H9 (cell line): ENCODE data around the gene ZBTB47. TPM values are rescaled to one million over a fixed set of nuclear protein-coding genes. Genes with fewer than 3 reads are reported as not detected.

Experiments used
- DNase-seq: peaks from one replicate; pipeline ENCODE4 v3.0.0-alpha.2; 2017
- H2AFZ ChIP-seq: one replicate; pipeline ENCODE4 v1.6.1; 2013; ENCODE audit warnings: mild to moderate bottlenecking, low read length, control low read depth, moderate library complexity
- H2AK5ac ChIP-seq: 2 replicates; pipeline ENCODE4 v1.6.1; 2013; ENCODE audit warnings: low read length, control low read depth, mixed read lengths; ENCODE audit not compliant: insufficient read length
- H2BK120ac ChIP-seq: one replicate; pipeline ENCODE4 v1.6.1; 2013; ENCODE audit warnings: low read depth, mild to moderate bottlenecking, low read length, control low read depth, inconsistent platforms; ENCODE audit not compliant: poor library complexity, severe bottlenecking
- H2BK12ac ChIP-seq: 2 replicates; pipeline ENCODE4 v1.6.1; 2013; ENCODE audit warnings: low read length, control low read depth, mixed read lengths, low read depth; ENCODE audit not compliant: insufficient read length
- H2BK15ac ChIP-seq: 2 replicates; pipeline ENCODE4 v1.6.1; 2013; ENCODE audit warnings: low read depth, low read length, control low read depth
- H2BK20ac ChIP-seq: one replicate; pipeline ENCODE4 v1.6.1; 2013; ENCODE audit warnings: low read depth, mild to moderate bottlenecking, low read length, control low read depth, inconsistent platforms; ENCODE audit not compliant: poor library complexity, severe bottlenecking
- H2BK5ac ChIP-seq: 2 replicates; pipeline ENCODE4 v1.6.1; 2013; ENCODE audit warnings: low read length, control low read depth, mixed read lengths; ENCODE audit not compliant: insufficient read length
- H3K14ac ChIP-seq: 2 replicates; pipeline ENCODE4 v1.6.1; 2013; ENCODE audit warnings: low read length, control low read depth; ENCODE audit not compliant: insufficient read depth
- H3K18ac ChIP-seq: 2 replicates; pipeline ENCODE4 v1.6.1; 2013; ENCODE audit warnings: low read depth, mild to moderate bottlenecking, mixed read lengths, low read length, control low read depth; ENCODE audit not compliant: insufficient read length
- H3K23ac ChIP-seq: 2 replicates; pipeline ENCODE4 v1.6.1; 2013; ENCODE audit warnings: low read length, control low read depth, mixed read lengths, low read depth; ENCODE audit not compliant: insufficient read length
- H3K23me2 ChIP-seq: 2 replicates; pipeline ENCODE4 v1.6.1; 2013; ENCODE audit warnings: low read depth, mild to moderate bottlenecking, mixed read lengths, low read length, control low read depth; ENCODE audit not compliant: insufficient read length, poor library complexity, severe bottlenecking
- H3K27ac ChIP-seq: 2 replicates; pipeline ENCODE4 v1.5.1; 2013; ENCODE audit warnings: low read length, control low read depth, mixed read lengths, low read depth; ENCODE audit not compliant: insufficient read length
- H3K27me3 ChIP-seq: 2 replicates; pipeline ENCODE4 v1.6.1; 2013; ENCODE audit warnings: low read length, control low read depth, inconsistent platforms; ENCODE audit not compliant: insufficient read depth
- H3K4ac ChIP-seq: 2 replicates; pipeline ENCODE4 v1.6.1; 2013; ENCODE audit warnings: low read depth, mild to moderate bottlenecking, control low read depth, inconsistent platforms, low read length, moderate library complexity
- H3K4me1 ChIP-seq: 2 replicates; pipeline ENCODE4 v1.6.1; 2013; ENCODE audit warnings: low read length, control low read depth, inconsistent platforms; ENCODE audit not compliant: insufficient read depth
- H3K4me2 ChIP-seq: 2 replicates; pipeline ENCODE4 v1.6.1; 2013; ENCODE audit warnings: low read length, control low read depth, mixed read lengths; ENCODE audit not compliant: insufficient read length, insufficient read depth
- H3K56ac ChIP-seq: 2 replicates; pipeline ENCODE4 v1.6.1; 2013; ENCODE audit warnings: low read depth, mild to moderate bottlenecking, mixed read lengths, low read length, control low read depth; ENCODE audit not compliant: insufficient read length
- H3K79me1 ChIP-seq: 2 replicates; pipeline ENCODE4 v1.6.1; 2013; ENCODE audit warnings: low read depth, mild to moderate bottlenecking, moderate library complexity, low read length, control low read depth, inconsistent platforms; ENCODE audit not compliant: insufficient read depth, poor library complexity, severe bottlenecking
- H3K79me2 ChIP-seq: 2 replicates; pipeline ENCODE4 v1.6.1; 2013; ENCODE audit warnings: low read length, control low read depth, inconsistent platforms; ENCODE audit not compliant: insufficient read depth
- H3K9ac ChIP-seq: 2 replicates; pipeline ENCODE4 v1.6.1; 2013; ENCODE audit warnings: low read length, control low read depth, mixed read lengths; ENCODE audit not compliant: insufficient read length; ENCODE audit errors: extremely low read depth
- H3K9me3 ChIP-seq: one replicate; pipeline ENCODE4 v1.6.1; 2013; ENCODE audit warnings: low read depth, low read length, inconsistent platforms; ENCODE audit not compliant: control insufficient read depth
- H3T11ph ChIP-seq: one replicate; pipeline ENCODE4 v1.6.1; 2013; ENCODE audit warnings: mild to moderate bottlenecking, low read length, control low read depth, inconsistent platforms
- H4K20me1 ChIP-seq: one replicate; pipeline ENCODE4 v1.6.1; 2013; ENCODE audit not compliant: control insufficient read depth, insufficient read length, insufficient read depth
- H4K5ac ChIP-seq: 2 replicates; pipeline ENCODE4 v1.6.1; 2013; ENCODE audit warnings: low read depth, mild to moderate bottlenecking, mixed read lengths, low read length, control low read depth; ENCODE audit not compliant: insufficient read length
- H4K8ac ChIP-seq: replicated peaks from 2 replicates; pipeline ENCODE4 v1.6.1; 2013; ENCODE audit warnings: low read length, control low read depth, mixed read lengths, low read depth; ENCODE audit not compliant: insufficient read length
- H4K91ac ChIP-seq: 2 replicates; pipeline ENCODE4 v1.6.1; 2013; ENCODE audit warnings: low read depth, mild to moderate bottlenecking, moderate library complexity, mixed read lengths, low read length, control low read depth; ENCODE audit not compliant: insufficient read length
- H3K27ac Mint-ChIP-seq, 3 experiments: 2 replicates in 2 of 3; 3 replicates in 1 of 3; pipeline ENCODE4 v1.8.0; 2020 to 2021; ENCODE audit warnings: mixed read lengths in 3 of 3, mild to moderate bottlenecking in 1 of 3, moderate library complexity in 1 of 3
- H3K27me3 Mint-ChIP-seq: 2 replicates; pipeline ENCODE4 v1.8.0; 2021; ENCODE audit warnings: low read depth, mild to moderate bottlenecking, moderate library complexity, mixed read lengths
- H3K36me3 Mint-ChIP-seq, 3 experiments: 2 replicates in 2 of 3; 3 replicates in 1 of 3; pipeline ENCODE4 v1.8.0; 2020 to 2021; ENCODE audit warnings: low read depth in 3 of 3, mixed read lengths in 3 of 3; ENCODE audit not compliant: insufficient read depth in 1 of 3
- H3K4me1 Mint-ChIP-seq, 2 experiments: 2 replicates each; pipeline ENCODE4 v1.8.0; 2020; ENCODE audit warnings: mixed read lengths in 2 of 2
- H3K4me3 Mint-ChIP-seq, 2 experiments: 2 replicates in 1 of 2; 3 replicates in 1 of 2; pipeline ENCODE4 v1.8.0; 2020 to 2021; ENCODE audit warnings: mild to moderate bottlenecking in 2 of 2, mixed read lengths in 2 of 2, moderate library complexity in 1 of 2
- H3K9me3 Mint-ChIP-seq, 2 experiments: 2 replicates in 1 of 2; 3 replicates in 1 of 2; pipeline ENCODE4 v1.8.0; 2020; ENCODE audit warnings: mild to moderate bottlenecking in 2 of 2, mixed read lengths in 2 of 2, moderate library complexity in 1 of 2
- CTCF ChIP-seq: fragments of 200-600 bp; sonication (generic); conservative IDR thresholded peaks from 3 replicates; pipeline ENCODE4 v1.8.0; 2021; ENCODE audit warnings: antibody characterized with exemption, mild to moderate bottlenecking
- WGBS: extraction: QIAGEN DNeasy Blood & Tissue Kit; methylation state at CpG from one replicate; pipeline ENCODE4 v1.1.7; 2013; ENCODE audit warnings: missing lambda C conversion rate, low lambda C conversion rate, mixed read lengths; ENCODE audit not compliant: insufficient read length; ENCODE audit errors: extremely low coverage; 5-methylcytosine and 5-hydroxymethylcytosine counted together
- total RNA-seq: library from RNA; stranded (reverse); gene quantifications from 2 replicates; pipeline ENCODE4 v1.2.1, GENCODE V29; 2021

The ZBTB47 gene
- total RNA-seq, 1 experiment from 2014 or later, result 3.6 TPM

- H3K4me3 Mint-ChIP-seq, result peak overlapping the region in 1 of 2 experiments; percentile 30; a peak in 1 of 5 replicates
- H3K27ac ChIP-seq, result no peak overlapping the region
- H3K14ac ChIP-seq, result no peak overlapping the region
- no peak overlapping the region for H2BK12ac ChIP-seq
- H2BK20ac ChIP-seq, result no peak overlapping the region
- no peaks in the 10 kb centered on the region for H3K23me2 ChIP-seq
- H3K4ac ChIP-seq, result no peak overlapping the region
- H3K23ac ChIP-seq, result no peak overlapping the region
- no peak for DNase-seq
- no peak overlapping the region for H4K8ac ChIP-seq
- no peak overlapping the region for H2AFZ ChIP-seq
- no peaks in the 10 kb centered on the region for H3K79me1 ChIP-seq
- no peak for TF ChIP-seq CTCF
- no peak overlapping the region for H2BK5ac ChIP-seq
- peak overlapping the region in 1 of 3 experiments; percentile 70; a peak in 3 of 7 replicates for H3K27ac Mint-ChIP-seq
- no peak overlapping the region for H3K56ac ChIP-seq
- peaks cover 12% of the 10 kb centered on the region for H3K27me3 Mint-ChIP-seq
- H3K9ac ChIP-seq, result no peak overlapping the region
- no peak overlapping the region for H3K18ac ChIP-seq
- no peaks in the 10 kb centered on the region for H3K79me2 ChIP-seq
- no peak overlapping the region for H3K4me2 ChIP-seq
- H3K4me1 Mint-ChIP-seq, result peaks cover 19 to 25% of the 10 kb centered on the region in 2 experiments
- no CpG with 5 or more reads among the region's 9 CpGs for WGBS
- no peaks in the 10 kb centered on the region; a peak in 1 of 7 replicates for H3K36me3 Mint-ChIP-seq
- no peak overlapping the region for H2BK120ac ChIP-seq
- no peak overlapping the region for H2BK15ac ChIP-seq
- H3T11ph ChIP-seq, result no peak overlapping the region
- H3K4me1 ChIP-seq, result no peaks in the 10 kb centered on the region; the same call in 1 of the 2 replicates
- no peak overlapping the region for H4K91ac ChIP-seq
- H2AK5ac ChIP-seq, result no peak overlapping the region
- no peaks in the 10 kb centered on the region for H3K9me3 Mint-ChIP-seq
- no peak overlapping the region for H4K5ac ChIP-seq
- no peaks in the 10 kb centered on the region; the same call in 1 of the 2 replicates for H3K27me3 ChIP-seq
- H3K9me3 ChIP-seq, result no peaks in the 10 kb centered on the region
- H4K20me1 ChIP-seq, result no peaks in the 10 kb centered on the region
Measured at GRCh38 chr3:42689421-42690014, 36.0 kb downstream of the ZBTB47 start.
